ENCODE data around the gene MAP3K13.

DNA sequence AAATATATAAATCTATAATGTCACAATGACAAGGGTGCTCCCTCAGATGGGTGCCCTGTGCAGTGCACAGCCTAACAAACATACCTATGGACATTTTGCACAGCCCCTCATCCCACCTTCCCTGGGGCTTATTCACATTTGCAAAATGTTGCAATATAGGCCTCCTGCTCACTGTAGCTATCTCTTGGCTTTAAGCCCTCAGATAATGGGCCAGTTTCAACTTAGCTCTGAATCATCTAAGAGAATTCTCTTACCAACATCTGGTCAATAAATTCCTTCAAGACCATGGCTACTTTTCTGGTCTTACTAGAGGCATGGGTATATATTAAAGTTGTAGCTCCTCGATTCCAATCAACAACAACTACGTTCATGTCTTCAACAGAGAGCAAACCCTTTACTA, 171.6 kb downstream of the MAP3K13 start:
- no peak for TF ChIP-seq BHLHE40 (IDR thresholded peaks at IDR 0.05; ENCODE audit: borderline replicate concordance)
- no peak for TF ChIP-seq PKNOX1 (IDR thresholded peaks at IDR 0.05)
- TF ChIP-seq NFRKB (IDR thresholded peaks at IDR 0.05): no peak
- TF ChIP-seq FOXM1 (IDR thresholded peaks at IDR 0.05; ENCODE audit: borderline replicate concordance): no peak
- TF ChIP-seq ELF4 (IDR thresholded peaks at IDR 0.05): no peak
- no peak for TF ChIP-seq FOXK2 (IDR thresholded peaks at IDR 0.05)
- no peak for TF ChIP-seq ZNF384 (IDR thresholded peaks at IDR 0.05)
- TF ChIP-seq HDGF (IDR thresholded peaks at IDR 0.05; ENCODE audit: borderline replicate concordance): no peak
- no peak for TF ChIP-seq SP1 (IDR thresholded peaks at IDR 0.05)

All from HEK293T (cell line).